ENCODE data around the gene SUCLG1.

Gene SUCLG1

GRCh38 chr2:84467389-84467788 is 8.3 kb upstream of the SUCLG1 start:
- no peak for DNase-seq (ENCODE audit: low read depth)
- TF ChIP-seq CTCF (IDR thresholded peaks at IDR 0.05; ENCODE audit: low read length, missing control alignments), result no peak
- H3K4me3 ChIP-seq (replicated peaks; ENCODE audit: low read depth, low read length), result no peak overlapping the region

DNA sequence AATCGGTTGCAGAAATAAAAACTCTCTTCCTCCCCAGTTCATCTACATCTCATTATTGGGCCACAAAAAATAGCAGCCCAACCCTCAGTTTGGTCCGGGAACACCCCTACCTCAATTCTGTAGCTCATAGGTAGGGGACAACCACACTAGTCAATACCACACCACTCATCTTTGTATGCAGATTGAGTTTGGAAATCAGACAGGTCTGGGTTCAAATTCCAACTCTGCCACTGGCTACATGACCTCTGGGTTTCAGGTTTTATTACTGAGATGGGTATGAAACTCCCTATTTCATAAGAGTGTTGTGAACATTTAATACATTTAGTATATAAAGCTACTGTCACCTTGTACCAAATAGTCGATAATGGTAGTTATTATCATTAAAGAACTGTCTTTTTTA is 2.2 kb upstream of the SUCLG1 start:
- no peak for TF ChIP-seq CTCF (IDR thresholded peaks at IDR 0.05; ENCODE audit: low read length, missing control alignments)
- DNase-seq (ENCODE audit: low read depth), result no peak
- H3K4me3 ChIP-seq (replicated peaks; ENCODE audit: low read depth, low read length), result no peak overlapping the region

- DNase-seq (ENCODE audit: low read depth), result no peak
- no peak overlapping the region for H3K4me3 ChIP-seq (replicated peaks; ENCODE audit: low read depth, low read length)
- TF ChIP-seq CTCF (IDR thresholded peaks at IDR 0.05; ENCODE audit: low read length, missing control alignments), result no peak
These were observed 1.6 kb upstream of the SUCLG1 start for GRCh38 chr2:84460670-84461069.

DNA sequence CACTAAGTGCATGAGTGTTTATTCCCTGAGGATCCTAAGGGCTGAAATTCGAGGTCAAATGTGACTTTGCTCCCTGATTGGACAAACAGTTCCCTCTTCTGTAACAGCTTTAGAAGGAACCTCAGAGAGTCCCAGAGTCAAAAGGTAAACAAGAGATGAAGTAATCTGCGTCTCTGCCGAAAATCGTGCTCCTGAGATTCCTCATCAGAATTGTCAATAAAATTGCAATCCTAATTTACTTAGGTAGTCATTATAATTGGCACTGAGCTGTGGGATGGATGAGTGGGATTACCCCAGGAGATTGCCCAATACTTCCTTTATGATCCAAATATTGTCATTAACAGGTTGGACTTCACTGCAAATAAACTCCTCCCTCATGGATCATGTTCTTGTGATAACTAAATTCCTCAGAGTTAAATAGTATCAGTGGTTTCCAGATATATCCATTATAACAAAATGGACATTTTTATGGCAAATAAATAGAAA is 907 bp upstream of the SUCLG1 start:
- no peak for TF ChIP-seq CTCF (IDR thresholded peaks at IDR 0.05; ENCODE audit: low read length, missing control alignments)
- no peak for DNase-seq (ENCODE audit: low read depth)

DNA sequence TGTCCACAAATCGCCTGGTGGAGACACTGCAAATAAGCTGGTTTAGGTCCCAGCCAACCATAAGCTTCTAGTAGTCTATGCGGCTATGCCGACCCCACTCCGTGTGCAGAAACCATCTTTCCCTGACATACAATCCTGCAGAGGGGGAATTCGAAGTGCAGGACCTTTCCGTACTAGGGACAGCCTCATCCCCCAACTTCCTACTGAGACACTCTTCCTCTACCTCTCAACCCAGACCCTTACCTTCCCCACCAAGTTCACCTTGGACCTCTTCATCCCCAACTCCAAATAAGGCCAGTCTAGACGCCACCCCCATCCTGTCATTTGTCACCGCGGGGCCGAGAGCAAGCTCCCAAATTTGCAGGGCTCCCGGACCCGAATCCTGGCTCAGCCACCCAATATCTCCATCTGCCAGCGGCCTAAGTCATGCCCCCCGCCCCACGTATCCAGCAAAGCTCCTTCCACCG is 496 bp downstream of the SUCLG1 start:
- no peak for DNase-seq (ENCODE audit: low read depth)
- H3K4me3 ChIP-seq (replicated peaks; ENCODE audit: low read depth, low read length), result peak overlapping the region; percentile 70
- no peak for TF ChIP-seq CTCF (IDR thresholded peaks at IDR 0.05; ENCODE audit: low read length, missing control alignments)

More for the DNA sequence above, 907 bp upstream of the SUCLG1 start:
- peak overlapping the region; percentile 70 for H3K4me3 ChIP-seq (replicated peaks; ENCODE audit: low read depth, low read length)

DNA sequence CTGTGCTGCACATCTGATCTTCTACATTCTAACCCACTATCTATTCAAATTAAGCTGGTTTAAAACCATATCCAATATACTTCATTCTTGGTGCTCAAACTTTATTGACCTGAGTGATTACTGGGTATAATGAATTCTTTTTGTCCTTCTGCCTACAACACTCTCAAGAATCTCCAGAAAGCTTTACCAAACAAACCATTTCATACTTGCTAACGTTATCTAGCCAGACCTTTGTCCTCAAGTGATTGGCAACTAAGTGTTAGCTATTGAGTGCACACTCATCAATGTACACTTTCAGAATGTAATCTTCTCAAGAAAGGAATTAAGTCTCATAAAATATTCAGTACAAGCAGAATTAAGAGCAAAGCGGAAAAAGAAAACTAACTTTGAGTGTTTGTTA is 1.4 kb downstream of the SUCLG1 start:
- TF ChIP-seq CTCF (IDR thresholded peaks at IDR 0.05; ENCODE audit: low read length, missing control alignments), result no peak
- H3K4me3 ChIP-seq (replicated peaks; ENCODE audit: low read depth, low read length), result peak overlapping the region; percentile 70
- no peak for DNase-seq (ENCODE audit: low read depth)

GRCh38 chr2:84456156-84456555 is 2.9 kb downstream of the SUCLG1 start:
- no peak for DNase-seq (ENCODE audit: low read depth)
- H3K4me3 ChIP-seq (replicated peaks; ENCODE audit: low read depth, low read length), result no peak overlapping the region
- no peak for TF ChIP-seq CTCF (IDR thresholded peaks at IDR 0.05; ENCODE audit: low read length, missing control alignments)
